Adrenal gland (tissue), 12 donors: ENCODE data around the gene ETV5. TPM values are rescaled to one million over a fixed set of nuclear protein-coding genes. Genes with fewer than 3 reads are reported as not detected.

ENCODE experiments used
- DNase-seq, 7 donors: peaks; one replicate each; pipeline ENCODE4 v3.0.0-alpha.2; 2019 to 2020
- H3K27ac ChIP-seq, 5 donors: fragments of 200-600 bp; sonication (generic) in 4 of 5; 1 replicate in 3 of 5; 2 replicates in 2 of 5; pipeline versions ENCODE4 v1.5.1 to v1.8.0; 2016 to 2020; ENCODE audit warnings: mild to moderate bottlenecking in 1 of 5
- H3K27me3 ChIP-seq: fragments of 200-600 bp; 2 replicates; pipeline ENCODE4 v1.8.0; 2021
- H3K36me3 ChIP-seq, 2 donors: fragments of 200-600 bp; replicated peaks in 1 of 2; 1 replicate in 1 of 2; 2 replicates in 1 of 2; pipeline versions ENCODE4 v1.5.1 to v1.8.0; 2018 to 2022
- H3K4me1 ChIP-seq, 2 donors: fragments of 200-600 bp; replicated peaks in 1 of 2; 1 replicate in 1 of 2; 2 replicates in 1 of 2; pipeline versions ENCODE4 v1.5.1 to v1.8.0; 2018 to 2021
- H3K4me3 ChIP-seq, 4 donors: fragments of 200-600 bp; sonication (generic) in 3 of 4; one replicate each; pipeline ENCODE4 v1.5.1; 2016 to 2018
- H3K9me3 ChIP-seq, 3 donors: fragments of 200-600 bp; sonication (generic) in 1 of 3; replicated peaks in 1 of 3; 1 replicate in 2 of 3; 2 replicates in 1 of 3; pipeline versions ENCODE4 v1.5.1 to v1.8.0; 2016 to 2021
- POLR2A ChIP-seq, 2 donors: fragments of 450-650 bp; IDR thresholded peaks; one replicate each; pipeline ENCODE4 v1.6.1; 2017; ENCODE audit warnings: antibody characterized with exemption in 2 of 2, mild to moderate bottlenecking in 2 of 2, moderate library complexity in 1 of 2
- WGBS, 4 donors: extraction: QIAGEN DNeasy Blood & Tissue Kit in 2 of 4; methylation state at CpG; one replicate each; pipeline versions ENCODE4 v1.1.5 to v1.1.7; 2013 to 2017; 5-methylcytosine and 5-hydroxymethylcytosine counted together
- intact Hi-C, 2 donors: fragments of 100-400 bp; cut with DNase I; formaldehyde crosslinking; loops; one replicate each; pipeline versions ENCODE4 v1.14.1 to v1.15.0; 2022 to 2023
- polyA plus RNA-seq, 3 donors: library from polyadenylated mRNA; stranded (reverse); fragments of 200-250 nt in 2 of 3; fragments of 350-450 nt in 1 of 3; fragmentation: Illumina TruSeq in 1 of 3; extraction: RNeasy Lipid Tissue Mini Kit (QIAGEN cat#74804) in 1 of 3; gene quantifications; one replicate each; pipeline ENCODE4 v1.2.3, GENCODE V29; 2013 to 2014
- total RNA-seq, 9 donors: library from RNA; depleted of rRNA in 4 of 9; stranded (reverse); fragments of >200 nt in 4 of 9; fragments of 120-200 nt in 1 of 9; fragmentation: NEBNext Ultra II Directional in 1 of 9; extraction: Animal tissue kit (Norgen Biotek cat#: 25700) in 1 of 9; gene quantifications; one replicate each; pipeline versions ENCODE4 v1.1.0 to v1.2.4, GENCODE V29; 2013 to 2023
- TF ChIP-seq, protein P1 (sequence below), 6 experiments: fragments of 450-650 bp in 4 of 6; fragments of 200-600 bp in 2 of 6; sonication (generic) in 1 of 6; IDR thresholded peaks; 1 replicate in 5 of 6; 2 replicates in 1 of 6; pipeline versions ENCODE4 v1.5.1 to v1.8.0; 2016 to 2021; ENCODE audit warnings: antibody characterized with exemption in 6 of 6, mild to moderate bottlenecking in 2 of 6, moderate library complexity in 1 of 6
- donor health status: healthy with polysubstance abuse.
- donor health status: Bipolar disorder and iron deficiency.
- donor health status: DM: yes; HTN: yes; CAD: no.
- donor health status: DM: no; HTN: no; CAD: no.
- donor health status: DM: no; HTN: no; CAD: no.
- donor health status: DM: yes; HTN: yes; CAD: no.

Gene ETV5
- total and polyA plus RNA-seq, 12 donors, result 17.2 to 114 (median 63.3) TPM

DNA sequence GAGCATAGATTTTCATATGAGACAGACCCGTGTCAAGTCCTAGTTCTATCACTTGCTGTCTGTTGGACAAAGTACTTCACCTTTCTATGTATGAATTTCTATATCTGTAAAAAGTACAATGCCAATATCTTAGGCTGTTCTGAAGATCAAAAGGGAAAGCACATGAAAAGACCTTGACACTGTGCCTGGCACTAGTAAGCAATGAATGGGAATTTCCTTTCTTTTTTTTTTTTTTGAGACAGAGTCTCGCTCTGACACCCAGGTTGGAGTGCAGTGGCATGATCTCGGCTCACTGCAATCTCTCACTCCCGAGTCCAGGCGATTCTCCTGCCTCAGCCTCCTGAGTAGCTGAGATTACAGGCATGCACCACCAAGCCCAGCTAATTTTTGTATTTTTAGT lies 35.4 kb upstream of the ETV5 start:
- Histone ChIP-seq H3K36me3 (no peaks in the 10 kb centered on the region), H3K27me3 (no peaks in the 10 kb centered on the region), H3K4me3 (no peak overlapping the region), H3K27ac (peak overlapping the region in 2 of 5 donors; percentile 13 to 51), H3K4me1 (peaks cover 0 to 19% of the 10 kb centered on the region in 2 donors), H3K9me3 (no peaks in the 10 kb centered on the region)
- TF ChIP-seq, protein P1, sequence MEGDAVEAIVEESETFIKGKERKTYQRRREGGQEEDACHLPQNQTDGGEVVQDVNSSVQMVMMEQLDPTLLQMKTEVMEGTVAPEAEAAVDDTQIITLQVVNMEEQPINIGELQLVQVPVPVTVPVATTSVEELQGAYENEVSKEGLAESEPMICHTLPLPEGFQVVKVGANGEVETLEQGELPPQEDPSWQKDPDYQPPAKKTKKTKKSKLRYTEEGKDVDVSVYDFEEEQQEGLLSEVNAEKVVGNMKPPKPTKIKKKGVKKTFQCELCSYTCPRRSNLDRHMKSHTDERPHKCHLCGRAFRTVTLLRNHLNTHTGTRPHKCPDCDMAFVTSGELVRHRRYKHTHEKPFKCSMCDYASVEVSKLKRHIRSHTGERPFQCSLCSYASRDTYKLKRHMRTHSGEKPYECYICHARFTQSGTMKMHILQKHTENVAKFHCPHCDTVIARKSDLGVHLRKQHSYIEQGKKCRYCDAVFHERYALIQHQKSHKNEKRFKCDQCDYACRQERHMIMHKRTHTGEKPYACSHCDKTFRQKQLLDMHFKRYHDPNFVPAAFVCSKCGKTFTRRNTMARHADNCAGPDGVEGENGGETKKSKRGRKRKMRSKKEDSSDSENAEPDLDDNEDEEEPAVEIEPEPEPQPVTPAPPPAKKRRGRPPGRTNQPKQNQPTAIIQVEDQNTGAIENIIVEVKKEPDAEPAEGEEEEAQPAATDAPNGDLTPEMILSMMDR (IDR thresholded peaks at IDR 0.05), result no peak
- TF ChIP-seq POLR2A (IDR thresholded peaks at IDR 0.05), result no peak
- WGBS, 4 donors, result 44 to 68% (median 56%) methylated on average over 5 of the region's 5 CpGs
- intact Hi-C loops, result no loop called here
- peak in 3 of 7 donors; percentile 31 to 43 (median 40) for DNase-seq

DNA sequence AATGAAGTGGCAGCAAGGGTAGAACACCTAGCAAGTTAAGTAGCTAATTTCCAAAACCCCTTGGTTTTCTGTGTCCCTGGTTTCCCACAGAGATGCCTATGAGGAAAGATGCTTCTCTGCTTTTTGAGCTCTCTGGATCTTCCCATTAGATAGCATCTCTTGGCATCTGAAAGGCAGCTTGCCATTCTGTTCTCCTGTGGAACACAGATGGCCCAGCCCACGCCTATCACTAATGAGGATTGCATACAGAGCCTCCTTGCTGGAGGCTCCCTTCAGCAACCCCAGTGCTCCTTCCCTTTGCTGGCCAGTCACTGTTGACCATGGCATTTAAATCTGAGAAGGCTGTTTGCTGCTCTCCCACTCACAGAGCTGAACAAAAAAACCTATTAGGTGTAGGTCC lies 34.4 kb upstream of the ETV5 start:
- H3K27ac ChIP-seq, result peak overlapping the region in 2 of 5 donors; percentile 4 to 53
- TF ChIP-seq POLR2A (IDR thresholded peaks at IDR 0.05), result no peak
- TF ChIP-seq, protein P1 (IDR thresholded peaks at IDR 0.05), result no peak
- intact Hi-C loops, result no loop called here
- peaks cover 0 to 19% of the 10 kb centered on the region in 2 donors for H3K4me1 ChIP-seq
- no peaks in the 10 kb centered on the region for H3K36me3 ChIP-seq
- no peaks in the 10 kb centered on the region for H3K9me3 ChIP-seq
- no peaks in the 10 kb centered on the region for H3K27me3 ChIP-seq
- WGBS, 4 donors, result 69 to 91% (median 85%) methylated on average over 1 of the region's 1 CpG
- peak in 2 of 7 donors; percentile 41 to 70 for DNase-seq
- no peak overlapping the region for H3K4me3 ChIP-seq

DNA sequence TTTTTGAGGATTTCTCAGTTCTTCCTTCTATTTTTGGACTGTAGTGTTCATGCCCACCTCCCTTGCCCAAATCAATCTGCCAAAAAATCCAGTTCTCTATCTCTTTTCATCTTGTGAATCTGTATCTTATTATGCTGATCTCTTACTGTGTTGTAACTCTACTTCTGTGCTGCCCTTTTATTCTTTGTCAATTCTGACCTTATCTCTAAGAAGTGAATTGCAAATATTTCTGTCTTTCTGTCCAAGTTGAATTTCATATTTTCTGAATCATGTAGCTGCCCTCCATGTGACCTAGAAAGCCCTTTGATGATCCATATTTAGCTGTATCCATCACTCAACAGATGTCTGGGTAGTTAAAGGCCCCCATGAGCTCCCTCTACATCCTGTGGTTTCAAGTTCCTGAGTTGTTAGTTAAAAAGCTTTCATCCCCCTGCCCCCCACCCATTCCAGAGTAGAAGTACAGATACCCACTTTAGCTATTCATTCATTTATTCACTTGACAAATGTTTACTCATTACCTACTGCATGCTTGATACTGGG lies 33.6 kb upstream of the ETV5 start:
- intact Hi-C loops, result no loop called here
- H3K4me3 ChIP-seq, result no peak overlapping the region
- H3K4me1 ChIP-seq, result peaks cover 0 to 19% of the 10 kb centered on the region in 2 donors
- H3K9me3 ChIP-seq, result no peaks in the 10 kb centered on the region
- H3K27ac ChIP-seq, result peak overlapping the region in 4 of 5 donors; percentile 4 to 65 (median 20)
- no peaks in the 10 kb centered on the region for H3K27me3 ChIP-seq
- DNase-seq, result no peak
- no peaks in the 10 kb centered on the region for H3K36me3 ChIP-seq
- TF ChIP-seq POLR2A (IDR thresholded peaks at IDR 0.05), result peak in 1 of 2 donors; percentile 27
- TF ChIP-seq, protein P1 (IDR thresholded peaks at IDR 0.05), result no peak

DNA sequence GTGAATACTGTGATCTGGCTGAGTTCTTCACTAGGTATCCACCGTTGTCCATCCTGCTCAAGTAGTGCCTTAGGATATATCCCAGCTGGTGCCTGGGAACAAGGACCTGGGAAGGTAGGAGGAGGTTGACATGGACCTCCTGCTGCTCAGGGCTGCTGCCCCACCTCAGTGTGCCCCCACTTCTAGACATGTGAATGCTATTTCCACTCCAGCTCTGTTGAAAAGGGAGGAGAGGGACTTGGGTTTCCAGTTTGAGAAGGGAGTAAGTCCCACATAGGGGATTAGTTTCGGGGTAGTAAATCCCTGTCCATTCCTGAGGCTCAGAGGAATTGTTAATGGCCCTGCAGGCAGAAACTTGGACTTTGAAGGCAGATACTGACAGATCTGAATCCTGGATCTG lies 32.9 kb upstream of the ETV5 start:
- WGBS, 4 donors, result 76 to 89% (median 81%) methylated on average over 2 of the region's 2 CpGs
- H3K36me3 ChIP-seq, result no peaks in the 10 kb centered on the region
- TF ChIP-seq, protein P1 (IDR thresholded peaks at IDR 0.05), result no peak
- TF ChIP-seq POLR2A (IDR thresholded peaks at IDR 0.05), result no peak
- no peak overlapping the region for H3K4me3 ChIP-seq
- intact Hi-C loops, result no loop called here
- H3K9me3 ChIP-seq, result no peaks in the 10 kb centered on the region
- no peak for DNase-seq
- H3K4me1 ChIP-seq, result peaks cover 0 to 19% of the 10 kb centered on the region in 2 donors
- H3K27ac ChIP-seq, result peak overlapping the region in 3 of 5 donors; percentile 4 to 65 (median 29)
- H3K27me3 ChIP-seq, result no peaks in the 10 kb centered on the region
